Stimulated activated CD4-positive, alpha-beta T cell treated with anti-CD3 and anti-CD28 coated beads, Interleukin-12 subunit alpha, Interleukin-12 subunit beta, amount 100 ng/mL, for 4 hours (primary cell): ENCODE results near the gene PDE1C.
"Not testable (repeated sequence)": the region's sequence is repeated elsewhere in the genome, so short reads cannot be mapped to it uniquely, and the experiment has no call there.

Experiments
- DNase-seq: peaks from one replicate; pipeline ENCODE4 v3.0.0-alpha.2; 2020

PDE1C gene

DNA sequence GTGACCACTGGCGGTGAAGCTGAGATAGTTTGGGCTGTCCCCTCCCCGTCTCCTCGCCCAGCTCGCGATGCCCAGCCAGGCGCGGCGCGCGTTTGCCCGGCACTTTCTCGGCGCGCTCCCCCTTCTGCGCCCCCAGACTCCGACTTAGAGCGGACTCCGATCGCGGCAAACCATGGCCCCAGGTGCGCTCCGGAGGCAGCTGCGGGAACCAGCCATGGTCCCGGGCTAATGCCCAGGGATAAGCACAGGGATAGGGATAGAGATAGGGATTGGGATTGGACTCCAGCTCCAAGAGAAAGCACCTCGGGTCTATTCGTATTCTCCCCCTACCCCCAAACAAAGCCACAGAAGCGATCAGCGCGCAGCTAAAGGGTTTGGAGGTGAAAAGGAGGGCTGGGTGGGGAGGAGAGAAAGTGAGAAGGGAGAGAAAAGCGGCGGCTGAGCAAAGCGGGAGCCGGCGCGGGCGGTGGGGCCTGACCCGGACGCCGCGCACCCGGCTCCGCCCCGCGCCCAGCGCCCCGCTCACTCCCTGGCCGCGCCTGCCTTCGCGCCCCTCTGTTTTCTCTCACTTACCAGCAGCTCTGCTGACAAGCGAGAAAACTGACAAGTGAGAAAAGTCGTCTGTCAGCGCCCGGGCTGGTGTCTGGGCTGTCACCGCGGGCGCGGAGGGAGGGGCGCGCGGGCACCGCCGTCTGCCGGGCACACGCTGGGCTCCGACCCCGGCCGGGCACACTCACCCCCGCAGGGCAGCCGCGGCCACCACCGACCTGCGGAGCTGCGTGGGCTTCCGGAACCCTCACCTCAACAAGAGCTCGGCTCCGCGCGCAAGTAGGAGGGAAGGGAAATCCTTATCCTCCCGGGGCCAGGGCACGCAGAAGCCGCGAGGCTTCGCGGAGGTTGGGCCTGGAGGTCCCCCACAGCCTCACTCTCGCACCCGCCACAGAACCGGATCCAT, at the start of gene PDE1C:
Gene PDE1C, minus strand, starts transcription at position 2 of the 955 bp plus-strand sequence.
- DNase-seq = no peak

DNA sequence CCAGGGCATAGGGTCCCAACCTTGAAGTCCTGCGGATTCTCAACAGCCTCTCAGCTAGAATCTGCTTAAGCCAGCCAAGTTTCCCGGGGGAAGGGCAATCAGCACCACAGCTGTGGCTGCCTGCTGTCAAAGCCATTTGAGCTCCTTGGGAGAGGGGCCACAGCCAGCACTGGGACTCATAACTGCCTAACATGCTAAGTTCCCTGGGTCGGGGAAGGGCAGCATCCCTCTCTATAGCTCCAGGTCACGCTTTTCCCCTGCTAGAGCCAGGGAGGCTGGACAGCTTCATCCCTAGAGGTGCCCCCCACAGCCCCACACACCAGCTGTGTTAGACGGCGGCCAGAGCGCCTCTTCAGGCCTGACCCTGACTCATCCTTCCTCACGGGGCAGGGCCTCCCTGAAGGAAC, 49.6 kb upstream of the PDE1C start:
- DNase-seq = no peak

DNA sequence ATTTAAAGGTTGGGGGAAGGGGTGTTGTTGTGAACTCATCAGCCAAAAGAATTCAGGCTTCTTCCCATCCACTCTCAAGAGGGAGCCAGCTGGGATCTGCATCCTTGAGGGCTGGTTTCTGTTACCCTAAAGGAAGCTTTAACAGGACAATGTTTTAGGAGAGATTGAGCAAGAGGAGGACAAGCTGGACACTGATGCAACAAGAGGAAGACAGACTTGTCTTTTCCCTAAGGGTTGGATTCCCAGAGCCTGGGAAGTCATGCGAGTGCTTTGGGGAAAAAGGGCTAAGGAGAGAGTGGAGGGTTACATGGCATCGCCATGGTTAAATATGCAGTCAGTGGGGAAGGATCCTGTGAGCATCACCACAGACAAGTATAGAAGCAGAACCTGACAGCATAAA, 47.6 kb upstream of the PDE1C start:
- DNase-seq = no peak

DNA sequence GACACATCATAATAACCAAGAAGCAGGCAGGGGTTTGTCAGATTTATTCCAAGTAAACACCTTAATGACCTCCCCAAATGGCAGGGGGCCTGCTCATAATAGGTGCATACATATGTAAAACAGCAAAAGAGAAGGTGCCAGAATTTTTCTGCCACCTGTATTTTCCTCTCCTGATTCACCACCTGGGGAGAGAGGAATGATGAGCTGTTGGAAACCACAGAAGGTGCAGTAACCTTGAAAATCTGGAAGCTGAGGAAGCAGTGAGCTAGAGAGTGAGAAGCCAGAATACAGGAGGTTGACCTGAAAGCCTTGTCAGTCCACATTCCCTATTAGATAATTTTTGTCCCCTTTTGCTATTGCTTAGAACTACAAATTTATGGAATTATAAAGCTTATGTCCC, 46.2 kb upstream of the PDE1C start:
- no peak for DNase-seq

DNA sequence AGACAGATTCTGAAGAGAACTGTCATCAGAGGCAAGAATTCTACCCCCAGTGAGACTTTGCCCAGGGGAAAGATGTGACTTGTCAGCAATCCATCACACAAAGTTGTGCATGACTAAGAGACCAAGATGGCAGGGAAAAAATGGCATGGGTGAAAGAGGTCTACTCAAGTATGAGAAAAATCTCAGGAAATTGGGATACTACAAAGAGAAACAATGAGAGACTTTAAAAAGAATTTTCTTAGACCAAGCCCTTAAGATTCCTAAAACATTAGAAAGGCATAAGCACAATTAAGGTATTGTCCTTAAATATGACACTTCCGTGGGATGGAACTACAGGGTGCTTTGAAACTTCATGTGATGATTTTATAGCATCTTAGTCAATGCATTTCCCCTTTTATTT, 45.6 kb upstream of the PDE1C start:
- no peak for DNase-seq

DNA sequence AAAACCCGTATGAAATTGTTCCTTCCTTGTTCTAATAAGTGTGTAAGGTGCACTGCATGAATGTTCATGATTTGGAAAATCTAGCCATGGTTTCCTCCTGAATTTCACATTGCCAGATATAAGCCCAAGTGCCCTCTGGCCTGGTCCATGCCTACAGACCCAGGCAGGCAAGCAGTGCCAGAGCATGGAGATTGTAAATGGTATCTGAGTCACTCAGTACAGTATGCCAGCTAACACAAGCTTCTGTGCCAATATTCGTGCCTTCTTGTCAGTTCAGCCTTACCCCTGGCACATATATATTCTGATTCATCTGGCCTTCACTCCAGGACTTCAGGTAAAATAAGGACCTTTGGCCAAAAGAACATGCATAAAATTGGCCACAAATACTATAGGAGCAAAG, 38.4 kb upstream of the PDE1C start:
- no peak for DNase-seq

DNA sequence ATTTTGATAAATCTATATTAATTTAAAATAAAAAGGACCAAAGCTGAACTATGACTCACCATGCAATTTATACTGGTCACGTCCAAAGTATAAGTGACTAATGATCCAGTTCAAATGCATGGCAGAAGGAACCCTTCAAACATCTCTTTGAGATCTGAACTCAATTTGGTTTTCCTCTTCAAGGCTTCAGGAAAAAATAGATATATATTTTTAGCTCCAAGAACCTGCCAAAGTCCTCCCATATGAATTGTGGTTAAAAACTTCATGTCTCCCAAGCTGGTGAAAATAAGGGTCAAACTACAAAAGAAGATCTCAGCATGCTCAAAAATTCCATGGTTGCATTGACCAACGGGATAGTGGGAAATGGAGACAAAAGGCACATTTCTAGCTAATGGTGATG, 34.6 kb upstream of the PDE1C start:
- DNase-seq = no peak

DNA sequence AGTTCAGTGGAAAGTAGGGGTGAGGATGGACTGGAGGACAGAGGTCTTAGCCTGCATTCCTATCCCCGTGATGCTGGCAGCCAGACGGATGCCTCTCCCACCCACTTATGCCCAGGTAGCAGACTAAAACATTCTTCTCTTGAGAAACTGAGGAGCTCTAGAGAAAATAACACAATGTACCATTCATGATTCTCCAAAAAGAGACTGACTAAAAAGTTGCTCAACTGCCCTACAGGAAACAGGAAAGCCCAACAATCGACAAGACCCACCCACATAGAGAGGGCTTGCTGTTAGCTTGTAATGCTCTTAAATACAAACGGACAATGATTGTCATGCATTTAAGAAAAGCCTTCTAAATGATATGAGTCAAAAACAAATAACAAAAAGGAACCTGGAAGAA, 33.2 kb upstream of the PDE1C start:
- no peak for DNase-seq

DNA sequence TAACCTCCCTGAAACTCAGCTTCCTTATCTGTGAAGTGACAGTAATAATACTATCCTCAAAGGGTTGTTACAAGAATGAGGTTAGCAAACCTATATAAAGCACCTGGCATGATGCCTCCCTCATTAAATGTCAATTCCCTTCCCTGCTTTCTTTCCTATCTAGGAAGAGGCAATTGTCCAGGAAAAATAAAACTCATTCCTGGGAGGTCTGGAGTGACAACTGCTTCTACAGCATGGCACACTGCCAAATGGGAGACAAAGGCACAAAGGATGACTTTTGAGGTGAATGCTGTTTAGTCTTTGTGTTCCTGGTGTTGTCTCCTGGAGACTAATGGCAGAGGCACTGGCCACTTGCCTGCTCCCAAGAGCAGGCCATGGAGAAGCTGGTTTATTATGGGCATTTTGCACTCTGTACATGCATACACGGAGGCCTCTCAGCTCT, 32.2 kb upstream of the PDE1C start:
- DNase-seq = no peak

DNA sequence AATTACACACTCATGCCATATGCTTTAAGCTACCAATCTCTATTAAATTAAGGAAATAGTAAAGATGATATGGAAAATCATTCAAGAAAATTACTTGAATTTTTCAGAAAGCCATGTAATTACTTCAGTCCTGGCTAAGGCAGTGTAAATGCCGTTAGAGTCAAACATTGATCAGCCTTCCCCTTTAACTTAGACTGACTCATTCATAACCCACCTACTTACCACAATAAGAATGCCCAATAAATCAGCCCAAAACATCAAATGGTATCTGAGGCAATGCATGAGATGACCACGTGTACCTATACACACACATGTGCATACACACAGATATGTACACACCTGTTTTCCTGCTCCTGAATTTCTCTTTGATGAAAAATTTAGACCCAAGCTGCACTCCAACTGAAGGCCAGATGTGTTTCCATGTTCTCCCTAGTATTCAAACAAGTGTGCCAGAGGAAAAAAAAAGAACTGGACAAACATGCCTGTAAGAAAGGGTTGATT, 30.2 kb upstream of the PDE1C start:
- no peak for DNase-seq

DNA sequence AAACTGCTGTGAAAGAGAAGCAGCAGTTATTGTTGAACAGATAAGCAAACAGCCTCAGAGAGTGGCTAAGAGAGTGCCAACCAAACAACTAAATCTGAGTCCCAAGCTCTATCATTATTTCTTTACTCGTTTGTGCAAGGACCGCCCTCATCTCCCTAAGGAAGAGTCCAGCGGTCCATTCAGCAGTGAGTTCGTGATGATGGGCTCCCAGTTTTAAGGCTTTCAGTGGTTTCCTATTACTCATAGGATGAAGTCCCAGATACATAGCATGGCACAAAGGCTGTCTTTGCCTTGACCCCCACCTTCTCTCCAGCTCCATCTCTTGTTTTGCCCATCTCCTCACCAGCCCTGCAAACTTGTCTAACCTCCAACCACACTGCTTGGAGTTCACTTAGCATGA, 24.3 kb upstream of the PDE1C start:
- DNase-seq = no peak

DNA sequence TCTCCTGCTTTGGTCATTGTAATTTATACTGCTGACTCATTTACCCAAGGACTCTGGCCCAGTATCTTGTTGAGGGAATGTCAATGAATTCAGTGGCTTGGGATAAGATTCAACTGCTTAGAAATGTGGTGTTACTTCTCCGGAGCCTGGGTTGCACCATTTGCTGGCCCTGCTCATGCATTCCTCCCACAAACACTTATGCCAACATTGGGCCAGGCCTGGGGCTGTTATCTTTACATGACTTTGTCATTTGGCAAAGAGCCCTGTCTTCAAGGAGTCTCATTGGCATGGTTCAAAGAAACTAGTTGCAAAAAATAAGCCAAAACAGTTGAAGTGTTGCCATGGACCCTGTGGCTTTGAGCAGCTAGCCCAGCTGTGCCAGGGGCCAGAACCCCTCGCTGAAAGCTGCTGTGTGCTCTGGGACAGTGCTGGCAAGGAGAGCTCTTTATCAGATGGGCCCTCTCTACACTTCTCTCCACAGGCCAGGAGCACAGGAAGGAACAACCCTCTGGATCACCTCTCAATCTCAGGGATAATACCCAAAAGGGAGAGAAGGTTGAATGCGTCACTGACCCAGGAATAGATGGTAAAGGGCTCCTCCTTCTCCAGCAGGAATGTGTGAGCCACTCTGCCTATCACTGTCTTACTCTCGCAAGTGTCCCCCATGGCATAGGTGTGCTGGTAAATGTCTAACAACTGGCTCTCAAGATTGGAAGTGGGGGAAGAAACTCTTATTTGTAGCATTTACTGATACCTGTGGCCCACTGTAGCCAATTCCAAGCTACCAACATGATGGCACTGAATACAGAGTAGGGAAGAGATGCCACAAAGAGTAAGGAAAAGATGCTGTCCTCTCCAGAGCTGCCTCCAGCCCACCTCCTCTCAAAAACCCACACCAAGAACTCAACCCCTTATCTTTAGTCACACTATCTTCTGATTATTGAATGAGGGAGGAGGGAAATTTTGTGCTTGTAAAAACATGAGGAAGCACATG, 23.5 kb upstream of the PDE1C start:
- DNase-seq = no peak

DNA sequence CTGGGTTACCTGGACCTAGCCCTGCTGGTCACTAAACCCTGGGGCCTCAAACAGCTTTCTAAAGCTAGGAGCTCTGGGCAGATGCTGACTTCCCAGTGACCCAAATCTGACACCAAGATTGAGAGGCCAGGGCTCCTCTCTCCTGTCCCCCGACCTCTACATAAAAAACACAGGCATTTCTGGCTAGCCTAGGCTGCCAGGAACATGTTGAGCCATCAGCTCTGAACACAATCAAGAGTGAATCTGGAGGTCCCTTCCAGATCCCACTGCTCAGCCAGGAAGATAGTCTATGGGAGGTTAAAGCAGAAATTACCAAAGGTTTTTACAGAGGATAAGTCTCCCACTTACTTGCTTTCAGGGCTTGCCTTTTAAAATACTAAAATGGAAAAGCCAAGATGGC, 22.1 kb upstream of the PDE1C start:
- DNase-seq = no peak

DNA sequence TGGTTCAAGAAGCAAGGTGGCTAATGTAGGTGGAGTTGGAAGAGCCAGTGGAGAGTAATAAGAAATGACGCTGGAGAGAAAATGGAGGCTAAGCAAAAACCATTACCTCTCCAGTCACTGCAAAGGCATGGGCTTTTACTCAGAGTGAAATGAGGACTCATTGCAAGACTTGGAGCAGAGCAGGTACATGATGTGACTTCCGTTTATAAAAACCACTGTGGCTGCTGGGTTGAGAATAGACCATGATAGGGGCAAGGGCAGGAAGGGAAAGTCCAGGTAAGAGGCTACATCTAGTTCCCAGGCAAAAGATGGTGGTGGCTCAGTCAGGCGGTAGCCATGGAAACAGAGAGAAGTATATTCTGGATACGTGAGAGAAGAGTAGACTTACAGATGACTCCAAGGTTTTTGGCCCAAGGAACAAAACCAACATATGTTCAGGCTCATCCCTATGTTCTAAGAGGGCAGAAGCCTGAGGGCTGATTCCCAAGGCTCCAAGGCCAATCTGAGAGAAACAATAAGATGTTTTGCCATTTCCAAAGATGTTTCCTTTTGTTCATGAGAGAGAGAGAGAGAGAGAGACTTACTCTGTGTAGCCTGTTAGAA, 21.5 kb upstream of the PDE1C start:
- DNase-seq = no peak

DNA sequence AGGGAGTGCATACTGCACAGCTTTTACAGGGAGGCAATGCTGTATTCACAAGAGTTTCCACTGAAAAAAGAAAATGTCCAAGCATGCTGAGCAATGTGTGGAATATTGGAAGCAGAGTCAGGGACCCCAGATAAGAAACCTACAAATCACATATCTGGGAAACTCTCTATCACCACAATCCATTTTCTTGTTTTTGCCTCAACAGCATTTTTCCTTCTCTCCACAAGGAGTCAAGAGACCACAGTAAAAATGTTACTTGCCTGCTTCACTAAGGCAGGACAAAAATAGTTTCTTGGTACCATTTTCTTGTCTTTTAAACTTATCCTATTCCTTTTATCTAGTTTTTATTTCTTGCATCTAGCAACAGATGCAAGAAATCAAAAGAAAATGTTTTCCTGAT, 19.5 kb upstream of the PDE1C start:
- no peak for DNase-seq

DNA sequence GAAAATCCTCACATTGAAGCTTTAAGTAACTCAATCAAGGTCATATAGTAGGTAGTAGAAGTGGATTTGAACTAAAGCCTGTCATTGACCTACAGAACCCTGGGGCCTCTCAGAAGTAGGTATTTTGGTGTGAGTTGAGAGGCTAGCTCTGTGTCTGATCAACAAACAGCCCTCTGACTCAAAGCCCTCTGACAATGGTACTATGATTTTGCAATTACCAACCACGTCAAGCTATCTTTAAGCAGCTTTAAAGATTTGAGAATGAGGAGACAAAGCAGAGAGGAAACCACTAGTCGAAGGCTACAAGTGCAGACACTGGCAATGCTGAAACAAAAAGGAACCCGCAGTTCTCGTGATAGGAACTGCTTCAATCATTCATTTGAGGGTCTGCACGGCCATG, 19.0 kb upstream of the PDE1C start:
- DNase-seq = no peak

DNA sequence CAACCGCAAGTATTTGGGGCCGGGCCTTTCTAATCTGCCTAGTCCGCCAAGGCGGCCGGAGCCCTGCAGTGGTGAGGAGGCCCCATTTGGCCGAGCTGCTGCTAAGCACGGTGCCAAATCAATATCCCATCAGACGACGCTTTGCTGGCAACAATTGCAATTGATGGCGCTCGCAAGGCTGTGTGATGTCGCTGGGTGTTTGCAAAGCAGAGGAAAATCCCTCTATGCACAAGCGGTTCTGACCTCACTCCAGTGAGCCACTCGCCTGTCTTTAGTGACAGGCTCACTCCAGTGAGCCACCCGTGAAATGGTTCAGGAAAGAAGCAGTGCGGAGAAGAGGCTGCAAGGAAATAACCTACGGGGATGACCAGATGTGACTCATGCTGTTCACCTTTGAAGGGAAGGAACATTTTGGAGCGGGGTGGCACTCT, 18.3 kb upstream of the PDE1C start:
- DNase-seq = no peak

DNA sequence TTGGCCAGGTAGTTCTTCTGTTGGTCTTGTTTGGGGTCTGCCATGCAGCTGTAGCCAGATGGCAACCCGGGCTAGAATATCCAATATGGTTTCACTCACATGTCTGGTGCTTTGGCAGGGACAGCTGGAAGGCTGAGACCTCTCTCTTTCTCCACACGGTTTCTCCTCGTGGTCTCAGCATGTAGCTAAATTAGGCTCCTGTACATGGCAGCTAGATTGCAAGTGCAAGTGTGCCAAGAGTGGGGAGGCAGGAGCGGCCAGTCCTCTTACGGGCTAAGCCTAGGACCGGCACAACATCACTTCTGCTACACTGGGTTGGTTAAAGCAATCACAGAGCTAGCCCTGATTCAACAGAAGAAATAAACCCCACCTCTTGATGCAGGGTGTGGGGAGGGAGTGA, 9.3 kb upstream of the PDE1C start:
- DNase-seq = no peak

DNA sequence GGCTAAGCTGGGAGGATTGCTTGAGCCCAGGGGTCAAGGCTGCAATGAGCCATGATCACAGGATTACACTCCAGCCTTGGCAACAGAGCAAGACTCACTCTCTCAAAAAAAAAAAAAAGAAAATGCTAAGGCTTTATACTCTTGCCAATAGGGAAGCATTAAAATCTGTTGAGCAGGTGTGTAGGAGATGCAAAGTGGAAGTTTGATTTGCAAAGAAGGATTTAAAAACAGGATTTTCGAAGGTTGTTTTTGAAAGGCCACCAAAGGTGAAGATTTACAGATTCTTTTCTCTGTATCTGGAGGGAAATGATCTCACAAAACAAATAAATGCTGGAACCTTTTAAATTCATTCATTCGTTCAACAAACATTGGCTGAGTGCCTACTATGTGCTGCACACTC, 8.6 kb upstream of the PDE1C start:
- no peak for DNase-seq

DNA sequence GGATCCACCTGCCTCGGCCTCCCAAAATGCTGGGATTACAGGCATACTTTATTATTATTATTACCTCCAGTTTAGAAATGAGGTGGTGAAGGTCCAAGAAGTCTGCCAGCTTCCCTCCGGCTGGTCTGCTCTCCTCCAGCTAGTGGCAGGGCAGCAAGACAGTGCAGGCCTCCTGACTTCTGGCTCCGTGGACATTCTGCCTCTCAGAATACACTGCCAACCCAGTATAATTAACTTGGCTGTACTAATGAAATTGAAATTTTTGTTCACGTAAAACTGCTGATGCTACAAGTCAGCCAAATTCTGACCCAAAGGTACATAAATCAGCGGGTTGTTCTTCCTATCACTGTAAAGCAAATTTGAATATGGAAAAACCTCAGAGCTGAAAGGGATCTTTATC, 7.6 kb upstream of the PDE1C start:
- no peak for DNase-seq

DNA sequence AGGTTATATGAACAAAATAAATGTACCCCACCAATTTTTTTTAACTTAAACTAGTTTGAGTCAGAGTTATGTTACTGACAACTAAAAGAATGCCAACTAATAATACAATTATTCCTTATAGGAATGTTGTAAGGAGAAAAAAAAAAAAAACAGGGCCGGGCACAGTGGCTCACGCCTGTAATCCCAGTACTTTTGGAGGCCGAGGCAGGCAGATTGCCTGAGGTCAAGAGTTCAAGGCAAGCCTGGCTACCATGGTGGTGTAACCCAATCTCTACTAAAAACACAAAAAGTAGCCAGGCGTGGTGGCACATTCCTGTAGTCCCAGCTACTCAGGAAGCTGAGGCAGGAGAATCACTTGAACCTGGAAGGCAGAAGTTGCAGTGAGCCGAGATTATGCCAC, 6.6 kb upstream of the PDE1C start:
- DNase-seq = not testable (repeated sequence)

DNA sequence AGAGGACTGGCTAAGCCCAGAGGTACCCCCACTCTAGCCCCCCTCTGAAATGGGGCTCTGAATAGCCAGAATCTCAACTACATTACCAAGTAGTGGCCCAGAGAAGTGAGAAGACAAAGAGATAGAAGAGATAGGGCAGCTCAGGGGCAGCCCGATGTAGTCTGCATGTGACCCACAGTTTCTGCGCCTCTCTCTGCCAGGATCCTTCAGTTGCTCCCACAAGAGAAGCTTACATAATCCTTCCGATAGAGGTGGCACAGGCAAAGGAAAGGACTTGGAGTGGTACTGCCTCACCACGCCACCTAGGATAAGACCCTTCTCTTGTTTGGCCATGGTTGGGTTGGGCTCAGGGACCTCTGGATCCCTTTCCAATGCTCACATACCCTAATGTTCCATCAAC, 5.4 kb upstream of the PDE1C start:
- DNase-seq = no peak
